Measurements from ENCODE around the gene SNF8. TPM values are rescaled to one million over a fixed set of nuclear protein-coding genes. Genes with fewer than 3 reads are reported as not detected.

SNF8 gene
- 183 and 203 TPM in 2 replicates for total RNA-seq (2014; rRNA removed; shearing (Covaris generic))

GRCh38 chr17:48944515-48945260 lies at the start of gene SNF8:
Gene SNF8 (minus strand): TSS chr17:48944842. CDS start chr17:48944734, 108 bp downstream.

GRCh38 chr17:48908047-48908843 lies 36.4 kb downstream of the SNF8 start, which contains the start of gene UBE2Z:
Gene UBE2Z (plus strand): TSS chr17:48908407. CDS start chr17:48908504, 97 bp downstream.

Small RNAs within 50 kb of the gene (small RNA-seq; reads per million reads assigned to genes)
- gene AC068531.1 (not detected), gene RF00263 (0.84 reads per million, percentile 49 among the genes with 10 or more reads in this experiment), gene RF01210 (not detected), gene RNU1-42P (not detected)

Other genes with a start within 250 kb of the SNF8 start
- not detected in 2 replicates for gene PRAC1, start 222.3 kb downstream of the SNF8 start, total RNA-seq (2014; rRNA removed; shearing (Covaris generic))
- gene PRAC2, start 221.7 kb downstream of the SNF8 start, total RNA-seq (2014; rRNA removed; shearing (Covaris generic)) = not detected in 2 replicates
- gene HOXB13, start 216.1 kb downstream of the SNF8 start, total RNA-seq (2014; rRNA removed; shearing (Covaris generic)) = 4.1 and 5.4 TPM in 2 replicates
- 0.41 and 1.2 TPM in 2 replicates for gene TTLL6, start 127.6 kb downstream of the SNF8 start, total RNA-seq (2014; rRNA removed; shearing (Covaris generic))
- 55.8 and 76.3 TPM in 2 replicates for gene CALCOCO2, start 113.8 kb downstream of the SNF8 start, total RNA-seq (2014; rRNA removed; shearing (Covaris generic))
- 90.2 and 103 TPM in 2 replicates for gene ATP5MC1, start 52.1 kb downstream of the SNF8 start, total RNA-seq (2014; rRNA removed; shearing (Covaris generic))
- gene UBE2Z, start 36.4 kb downstream of the SNF8 start, total RNA-seq (2014; rRNA removed; shearing (Covaris generic)) = 80.4 and 84.5 TPM in 2 replicates
- not detected in 2 replicates for gene GIP, start 23.8 kb upstream of the SNF8 start, total RNA-seq (2014; rRNA removed; shearing (Covaris generic))
- 27.7 and 27.8 TPM in 2 replicates for gene IGF2BP1, start 52.5 kb upstream of the SNF8 start, total RNA-seq (2014; rRNA removed; shearing (Covaris generic))
- gene B4GALNT2, start 187.9 kb upstream of the SNF8 start, total RNA-seq (2014; rRNA removed; shearing (Covaris generic)) = not detected in 2 replicates

Measured in A375 (cell line).